Stimulated activated CD8-positive, alpha-beta memory T cell treated with anti-CD3 and anti-CD28 coated beads, Interleukin-2, amount 100 ng/mL, for 1 hour (primary cell): Measurements from ENCODE around the gene STRA8.
A peak's percentile ranks its signal among the peaks of the same experiment; 100 is the strongest.
"Not testable (repeated sequence)": the region's sequence is repeated elsewhere in the genome, so short reads cannot be mapped to it uniquely, and the experiment has no call there.

Experiments used
- DNase-seq, 2 donors: peaks; one replicate each; pipeline ENCODE4 v3.0.0-alpha.2; 2020; ENCODE audit warnings: low read depth in 2 of 2

STRA8 gene

GRCh38 chr7:135204876-135205275, 28.8 kb upstream of the STRA8 start:
- DNase-seq = no peak

GRCh38 chr7:135205850-135206249, 27.8 kb upstream of the STRA8 start:
- DNase-seq = no peak

- no peak for DNase-seq
Measured at GRCh38 chr7:135206941-135207391, 26.7 kb upstream of the STRA8 start.

- no peak for DNase-seq
Measured at GRCh38 chr7:135207406-135208101, 26.1 kb upstream of the STRA8 start.

- DNase-seq = no peak
Measured at GRCh38 chr7:135208102-135208793, 25.4 kb upstream of the STRA8 start.

- no peak for DNase-seq
Measured at GRCh38 chr7:135209225-135209834, 24.3 kb upstream of the STRA8 start.

- no peak for DNase-seq
Measured at GRCh38 chr7:135210888-135211178, 22.8 kb upstream of the STRA8 start.

GRCh38 chr7:135211179-135211945, 22.3 kb upstream of the STRA8 start, which contains the start of gene WDR91:
TSS of gene WDR91 (minus strand) at chr7:135211526. CDS start at chr7:135211502, 24 bp downstream.
- peak; percentile 96 for DNase-seq

GRCh38 chr7:135211946-135212685, 21.5 kb upstream of the STRA8 start:
- not testable (repeated sequence) for DNase-seq

- DNase-seq = no peak
Measured at GRCh38 chr7:135213831-135214230, 19.8 kb upstream of the STRA8 start.

- no peak for DNase-seq
Measured at GRCh38 chr7:135215180-135215579, 18.5 kb upstream of the STRA8 start.

GRCh38 chr7:135215698-135216097, 17.9 kb upstream of the STRA8 start:
- DNase-seq = no peak

- no peak for DNase-seq
Measured at GRCh38 chr7:135217645-135218509, 15.8 kb upstream of the STRA8 start.

- DNase-seq = no peak
Measured at GRCh38 chr7:135224027-135224426, 9.6 kb upstream of the STRA8 start.

- DNase-seq = no peak
Measured at GRCh38 chr7:135231686-135232085, 2.0 kb upstream of the STRA8 start.

- no peak for DNase-seq
Measured at GRCh38 chr7:135232087-135232486, 1.6 kb upstream of the STRA8 start.

GRCh38 chr7:135232720-135233119, 918 bp upstream of the STRA8 start:
- no peak for DNase-seq

- DNase-seq = not testable (repeated sequence)
Measured at GRCh38 chr7:135234095-135234494, 457 bp downstream of the STRA8 start.

- no peak for DNase-seq
Measured at GRCh38 chr7:135234727-135235126, 1.1 kb downstream of the STRA8 start.

GRCh38 chr7:135235841-135236240, 2.2 kb downstream of the STRA8 start:
- DNase-seq = no peak

- DNase-seq = no peak
Measured at GRCh38 chr7:135236727-135237126, 3.1 kb downstream of the STRA8 start.
